Fibroblast of the aortic adventitia (primary cell): ENCODE measurements around the gene LCNL1. TPM values are rescaled to one million over a fixed set of nuclear protein-coding genes. Genes with fewer than 3 reads are reported as not detected.
"Not testable (repeated sequence)": the region's sequence is repeated elsewhere in the genome, so short reads cannot be mapped to it uniquely, and the experiment has no call there.

Experiments
- DNase-seq: peaks from one replicate; pipeline ENCODE4 v3.0.0-alpha.2; 2010; ENCODE audit warnings: low read depth
- H3K4me3 ChIP-seq: 2 replicates; pipeline ENCODE4 v1.5.1; 2011; ENCODE audit warnings: low read depth, mild to moderate bottlenecking, control low read depth, low read length, moderate library complexity
- CTCF ChIP-seq: IDR thresholded peaks from 2 replicates; pipeline ENCODE4 v1.5.1; 2011; ENCODE audit warnings: mild to moderate bottlenecking, low read length, control low read depth, inconsistent platforms; ENCODE audit not compliant: insufficient read depth
- total RNA-seq: library from RNA; depleted of rRNA; stranded (reverse); fragments of >200 nt; gene quantifications from 2 replicates; pipeline ENCODE4 v1.2.3, GENCODE V29; 2012; ENCODE audit warnings: low replicate concordance

Gene LCNL1
- total RNA-seq, 1 donor = 0.54 TPM

DNA sequence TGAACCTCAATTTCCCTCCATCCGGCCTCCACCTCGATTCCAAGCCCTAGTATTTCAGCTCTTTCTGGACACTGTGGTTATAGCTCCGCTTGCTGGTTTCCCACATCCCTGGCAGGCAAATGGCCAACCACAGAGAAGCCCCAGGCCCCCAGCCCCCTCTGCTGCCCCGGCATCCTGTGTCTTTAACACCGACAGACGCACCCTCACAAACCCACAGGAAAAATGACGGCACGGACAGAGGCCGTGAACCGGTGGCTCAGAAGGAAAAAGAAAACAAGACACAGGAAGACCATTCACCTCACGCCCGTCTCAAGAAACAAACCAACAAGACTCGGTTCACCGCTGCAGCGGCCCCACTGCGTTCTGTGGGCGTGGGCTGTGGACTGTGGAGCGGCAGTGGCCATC is 15.0 kb downstream of the LCNL1 start:
- no peak for TF ChIP-seq CTCF
- DNase-seq = no peak
- no peak overlapping the region for H3K4me3 ChIP-seq

GRCh38 chr9:137000177-137000930 is 17.6 kb downstream of the LCNL1 start:
- no peak overlapping the region for H3K4me3 ChIP-seq
- peak; percentile 39 for DNase-seq
- TF ChIP-seq CTCF = no peak

- no peak for TF ChIP-seq CTCF
- no peak for DNase-seq
- no peak overlapping the region for H3K4me3 ChIP-seq
Observed at GRCh38 chr9:137001857-137002645, 19.3 kb downstream of the LCNL1 start.

- H3K4me3 ChIP-seq = no peak overlapping the region
- TF ChIP-seq CTCF = no peak
Observed at GRCh38 chr9:137002646-137003041, 19.9 kb downstream of the LCNL1 start.

DNA sequence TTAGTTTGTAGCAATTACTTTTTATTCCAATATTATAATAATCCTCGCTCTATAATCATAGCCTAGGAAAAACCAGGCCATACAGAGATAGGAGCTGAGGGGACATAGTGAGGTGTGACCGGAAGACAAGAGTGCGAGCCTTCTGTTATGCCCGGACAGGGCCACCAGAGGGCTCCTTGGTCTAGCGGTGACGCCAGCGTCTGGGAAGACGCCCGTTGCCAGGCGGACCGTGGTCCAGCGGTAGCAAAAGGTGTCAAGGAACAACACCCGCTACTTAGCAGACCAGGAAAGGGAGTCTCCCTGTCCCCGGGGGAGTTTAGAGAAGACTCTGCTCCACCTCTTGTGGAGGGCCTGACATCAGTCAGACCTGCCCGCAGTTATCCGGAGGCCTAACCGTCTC is 21.5 kb downstream of the LCNL1 start:
- H3K4me3 ChIP-seq, DNase-seq: not testable (repeated sequence)

More at GRCh38 chr9:137002646-137003041, 19.9 kb downstream of the LCNL1 start:
- no peak for DNase-seq

DNA sequence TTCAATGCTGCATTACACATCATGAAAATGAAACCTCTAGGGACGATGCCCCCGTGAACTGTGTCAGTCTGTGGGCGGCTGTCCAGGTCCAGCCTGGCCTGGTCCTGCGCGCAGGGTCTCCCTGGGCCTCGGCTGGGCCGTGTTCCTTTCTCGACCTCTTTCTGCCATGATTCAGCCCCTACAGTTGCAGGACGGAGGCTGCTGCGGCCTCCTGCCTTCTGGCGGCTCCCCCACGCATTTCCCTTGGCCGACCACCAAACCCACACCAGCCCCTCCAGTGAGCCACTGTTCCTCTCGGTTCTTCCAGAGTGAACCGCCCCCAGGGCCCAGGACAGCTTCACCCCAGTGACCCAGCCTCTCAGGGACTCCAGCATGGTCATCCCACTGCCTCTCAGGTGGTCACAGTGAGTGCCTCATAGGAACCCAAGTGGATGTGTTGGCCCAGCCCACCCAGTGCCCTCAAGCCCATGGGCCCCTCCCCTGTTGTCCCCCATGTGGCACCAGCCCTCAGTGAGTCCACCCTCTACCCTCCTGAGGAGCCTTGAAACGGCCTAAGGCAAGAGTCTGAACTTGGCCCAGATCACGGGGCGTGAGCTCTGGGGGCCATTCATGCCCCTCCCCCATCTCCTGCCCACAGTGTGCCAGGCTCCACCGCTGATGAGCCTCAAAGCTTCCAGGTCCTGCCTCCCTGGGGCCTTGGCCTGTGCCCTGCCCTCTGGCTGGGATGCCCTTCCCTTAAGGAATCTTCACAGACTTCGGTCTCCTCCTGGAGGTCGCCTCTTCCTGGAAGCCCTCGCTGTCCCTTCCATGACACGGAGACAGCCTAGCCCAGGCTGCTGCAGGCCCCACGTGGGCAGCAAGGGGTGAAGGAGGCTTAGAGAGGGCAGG is 23.6 kb downstream of the LCNL1 start:
- H3K4me3 ChIP-seq = no peak overlapping the region
- no peak for TF ChIP-seq CTCF
- DNase-seq = no peak
